Tibial artery (tissue), 4 donors: ENCODE measurements around the gene SYNDIG1.

Source experiments
- DNase-seq, 2 donors: peaks; one replicate each; pipeline ENCODE4 v3.0.0-alpha.2; 2019
- H3K27ac ChIP-seq, 2 donors: fragments of 200-600 bp; sonication (generic) in 1 of 2; 1 replicate in 1 of 2; 2 replicates in 1 of 2; pipeline ENCODE4 v1.5.1; 2018 to 2019; ENCODE audit warnings: mild to moderate bottlenecking in 1 of 2
- H3K27me3 ChIP-seq, 2 donors: fragments of 200-600 bp; sonication (generic) in 1 of 2; one replicate each; pipeline versions ENCODE4 v1.5.1 to v1.6.0; 2016 to 2019
- H3K36me3 ChIP-seq, 3 donors: fragments of 200-600 bp; sonication (generic) in 2 of 3; one replicate each; pipeline ENCODE4 v1.5.1; 2016 to 2019; ENCODE audit warnings: mild to moderate bottlenecking in 2 of 3
- H3K4me1 ChIP-seq, 4 donors: fragments of 200-600 bp; sonication (generic) in 2 of 4; 1 replicate in 3 of 4; 2 replicates in 1 of 4; pipeline ENCODE4 v1.5.1; 2016 to 2019
- H3K4me3 ChIP-seq, 2 donors: fragments of 200-600 bp; sonication (generic) in 1 of 2; 1 replicate in 1 of 2; 2 replicates in 1 of 2; pipeline ENCODE4 v1.5.1; 2018 to 2019; ENCODE audit warnings: mild to moderate bottlenecking in 2 of 2
- H3K9me3 ChIP-seq, 3 donors: fragments of 200-600 bp; sonication (generic) in 1 of 3; one replicate each; pipeline ENCODE4 v1.5.1; 2016 to 2019
- intact Hi-C: fragments of 100-400 bp; cut with DNase I; formaldehyde crosslinking; loops from one replicate; pipeline ENCODE4 v1.15.0; 2023; ENCODE audit warnings: low total_unique reads
- TF ChIP-seq, protein P1 (sequence below), 2 experiments: fragments of 200-600 bp in 1 of 2; fragments of 450-650 bp in 1 of 2; IDR thresholded peaks; one replicate each; pipeline ENCODE4 v1.5.1; 2017 to 2019; ENCODE audit warnings: antibody characterized with exemption in 2 of 2, mild to moderate bottlenecking in 1 of 2, moderate library complexity in 1 of 2

Gene SYNDIG1

DNA sequence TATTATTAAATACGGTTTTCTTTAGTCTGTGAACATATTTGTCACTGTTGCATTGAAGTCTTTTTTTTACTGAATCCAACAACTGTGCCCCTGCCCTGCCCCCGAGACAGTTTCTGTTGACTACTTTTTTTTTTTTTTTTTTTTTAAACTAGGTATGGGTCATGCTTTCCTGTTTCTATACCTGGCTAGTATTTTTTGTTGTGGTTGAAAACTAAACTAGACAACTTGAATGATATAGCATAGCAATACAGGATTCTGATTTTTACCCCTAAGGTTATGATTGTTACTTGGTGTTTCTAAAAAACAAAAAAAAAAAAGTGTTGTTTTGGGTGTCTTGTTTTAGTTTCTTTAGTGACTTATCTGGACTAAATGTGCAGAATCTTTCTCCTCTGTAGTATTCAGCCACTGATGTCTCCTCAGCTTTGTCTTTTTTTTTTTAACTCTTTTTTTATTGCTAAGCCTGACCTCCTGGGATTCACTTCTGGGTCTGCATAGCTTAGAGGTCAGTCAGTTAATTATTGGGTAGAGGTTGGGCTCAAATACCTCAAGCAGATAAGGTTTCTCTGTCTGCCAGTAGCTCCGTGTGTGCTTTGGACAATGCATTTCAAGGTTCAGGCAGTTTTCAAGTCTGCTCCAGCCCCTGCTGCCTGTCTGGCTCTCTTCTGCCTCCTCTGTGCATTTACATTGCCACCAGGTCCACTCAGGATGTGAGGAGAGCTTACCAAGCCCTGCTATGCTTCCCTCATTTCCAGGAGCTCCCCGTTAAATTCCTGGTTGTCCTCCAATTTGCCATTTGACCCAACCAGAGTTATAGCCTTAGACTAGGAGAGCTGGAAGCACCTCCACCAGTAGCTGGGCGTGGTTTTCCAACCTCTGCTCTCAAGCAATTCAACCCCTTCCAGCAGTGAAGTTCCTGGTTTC lies 91.4 kb downstream of the SYNDIG1 start:
- H3K36me3 ChIP-seq = no peaks in the 10 kb centered on the region
- intact Hi-C loops = no loop called here
- TF ChIP-seq, protein P1, sequence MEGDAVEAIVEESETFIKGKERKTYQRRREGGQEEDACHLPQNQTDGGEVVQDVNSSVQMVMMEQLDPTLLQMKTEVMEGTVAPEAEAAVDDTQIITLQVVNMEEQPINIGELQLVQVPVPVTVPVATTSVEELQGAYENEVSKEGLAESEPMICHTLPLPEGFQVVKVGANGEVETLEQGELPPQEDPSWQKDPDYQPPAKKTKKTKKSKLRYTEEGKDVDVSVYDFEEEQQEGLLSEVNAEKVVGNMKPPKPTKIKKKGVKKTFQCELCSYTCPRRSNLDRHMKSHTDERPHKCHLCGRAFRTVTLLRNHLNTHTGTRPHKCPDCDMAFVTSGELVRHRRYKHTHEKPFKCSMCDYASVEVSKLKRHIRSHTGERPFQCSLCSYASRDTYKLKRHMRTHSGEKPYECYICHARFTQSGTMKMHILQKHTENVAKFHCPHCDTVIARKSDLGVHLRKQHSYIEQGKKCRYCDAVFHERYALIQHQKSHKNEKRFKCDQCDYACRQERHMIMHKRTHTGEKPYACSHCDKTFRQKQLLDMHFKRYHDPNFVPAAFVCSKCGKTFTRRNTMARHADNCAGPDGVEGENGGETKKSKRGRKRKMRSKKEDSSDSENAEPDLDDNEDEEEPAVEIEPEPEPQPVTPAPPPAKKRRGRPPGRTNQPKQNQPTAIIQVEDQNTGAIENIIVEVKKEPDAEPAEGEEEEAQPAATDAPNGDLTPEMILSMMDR (IDR thresholded peaks at IDR 0.05) = no peak
- no peaks in the 10 kb centered on the region for H3K9me3 ChIP-seq
- H3K4me1 ChIP-seq = no peaks in the 10 kb centered on the region
- no peak overlapping the region for H3K4me3 ChIP-seq
- no peak for DNase-seq
- no peak overlapping the region for H3K27ac ChIP-seq
- no peaks in the 10 kb centered on the region for H3K27me3 ChIP-seq

DNA sequence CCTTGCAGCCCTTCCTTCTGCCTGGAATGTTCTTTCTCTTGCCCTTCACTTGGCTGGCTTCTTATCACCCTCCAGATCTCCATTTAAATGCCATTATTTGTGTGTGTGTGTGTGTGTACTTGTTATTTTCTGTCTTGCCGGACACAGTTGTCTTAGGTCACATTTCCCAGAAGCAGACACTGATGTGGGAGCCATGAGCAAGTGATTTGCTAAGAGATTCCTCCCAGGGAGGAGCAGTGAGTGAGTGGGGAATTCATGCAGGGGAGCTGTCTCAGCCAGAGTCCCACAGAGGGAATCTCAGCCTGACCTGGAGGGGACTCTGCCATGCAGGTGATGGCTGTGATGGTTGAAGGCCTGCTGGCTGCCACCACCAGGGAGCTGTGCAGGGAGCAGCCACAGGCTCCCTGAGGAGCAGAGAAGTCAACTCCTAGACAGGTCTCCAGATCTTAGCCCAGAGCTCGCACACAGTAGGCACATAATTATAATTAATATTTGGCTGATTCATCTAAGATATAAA lies 96.5 kb downstream of the SYNDIG1 start:
- TF ChIP-seq, protein P1 (IDR thresholded peaks at IDR 0.05) = no peak
- no peak for DNase-seq
- Histone ChIP-seq H3K36me3 (no peaks in the 10 kb centered on the region), H3K27ac (no peak overlapping the region), H3K9me3 (no peaks in the 10 kb centered on the region), H3K27me3 (no peaks in the 10 kb centered on the region), H3K4me3 (no peak overlapping the region), H3K4me1 (peaks cover 0 to 5% (median 0%) of the 10 kb centered on the region in 4 donors)
- intact Hi-C loops = no loop called here

DNA sequence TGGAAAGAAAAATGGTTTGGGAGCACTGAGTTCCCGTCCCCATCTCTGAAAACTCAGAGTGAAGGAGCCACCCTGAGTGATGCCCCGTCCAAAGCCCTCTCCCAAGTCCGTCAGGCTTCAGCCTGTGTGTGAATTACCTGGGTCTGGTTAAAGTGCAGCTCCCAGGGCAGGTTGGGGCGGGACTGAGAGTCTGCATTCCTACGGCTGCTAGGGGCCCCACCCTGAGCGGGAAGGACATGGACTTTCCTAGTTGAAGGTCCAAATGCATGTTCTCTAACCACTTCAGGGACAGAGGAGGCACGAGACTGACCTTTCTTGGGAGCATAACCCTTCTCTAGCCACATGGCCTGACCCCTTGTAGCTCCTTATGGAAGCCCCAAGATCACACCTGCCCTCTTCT lies 97.2 kb downstream of the SYNDIG1 start:
- TF ChIP-seq, protein P1 (IDR thresholded peaks at IDR 0.05) = no peak
- intact Hi-C loops = no loop called here

DNA sequence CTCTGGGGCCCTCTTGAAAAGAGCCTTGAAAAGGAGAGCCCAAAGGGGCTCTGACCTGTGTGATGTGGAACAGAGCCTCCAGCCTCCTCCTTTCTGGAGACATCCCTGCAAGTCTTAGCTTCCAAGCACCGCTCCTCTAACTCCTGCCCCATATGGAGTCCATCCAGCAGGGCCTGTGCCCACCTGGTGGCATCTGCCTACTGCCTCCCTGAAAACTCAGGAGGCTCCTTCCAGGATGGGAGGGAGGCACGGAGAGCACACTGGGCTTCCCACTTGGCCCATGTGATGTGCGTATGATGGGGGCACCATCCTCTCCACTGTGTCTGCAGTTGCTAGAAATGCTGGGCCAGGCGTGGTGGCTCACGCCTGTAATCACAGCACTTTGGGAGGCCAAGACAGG lies 98.1 kb downstream of the SYNDIG1 start:
- H3K4me3 ChIP-seq = no peak overlapping the region
- TF ChIP-seq, protein P1 (IDR thresholded peaks at IDR 0.05) = no peak
- DNase-seq = no peak
- H3K9me3 ChIP-seq = no peaks in the 10 kb centered on the region
- intact Hi-C loops = no loop called here
- H3K27ac ChIP-seq = no peak overlapping the region
- no peaks in the 10 kb centered on the region for H3K36me3 ChIP-seq
- peaks cover 0 to 8% (median 0%) of the 10 kb centered on the region in 4 donors for H3K4me1 ChIP-seq
- no peaks in the 10 kb centered on the region for H3K27me3 ChIP-seq

More for the DNA sequence above, 97.2 kb downstream of the SYNDIG1 start:
- Histone ChIP-seq H3K4me3 (no peak overlapping the region), H3K36me3 (no peaks in the 10 kb centered on the region), H3K4me1 (peaks cover 0 to 8% (median 0%) of the 10 kb centered on the region in 4 donors), H3K27ac (no peak overlapping the region), H3K27me3 (no peaks in the 10 kb centered on the region), H3K9me3 (no peaks in the 10 kb centered on the region)
- no peak for DNase-seq

DNA sequence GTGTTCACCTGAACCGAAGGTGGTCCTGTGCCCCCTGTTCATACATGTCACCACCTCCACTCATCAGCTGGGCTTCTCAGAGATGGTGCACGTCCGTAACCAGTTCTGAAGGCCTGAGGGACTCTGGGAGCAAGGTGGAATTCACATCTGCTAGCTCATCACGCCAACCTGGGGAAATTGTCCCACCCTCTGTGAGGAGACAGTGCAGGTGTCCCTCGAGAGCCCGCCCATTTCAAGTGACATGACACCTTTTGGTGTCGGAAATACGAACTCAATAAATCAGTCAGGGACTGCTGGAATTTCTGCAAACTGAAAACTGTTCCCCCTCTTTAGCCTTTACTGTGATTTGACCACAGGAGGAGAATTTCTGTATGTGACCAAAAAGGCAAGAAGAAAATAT lies 99.4 kb downstream of the SYNDIG1 start:
- Histone ChIP-seq H3K36me3 (no peaks in the 10 kb centered on the region), H3K27ac (no peak overlapping the region), H3K27me3 (no peaks in the 10 kb centered on the region), H3K4me3 (no peak overlapping the region), H3K9me3 (no peaks in the 10 kb centered on the region), H3K4me1 (peaks cover 0 to 8% (median 0%) of the 10 kb centered on the region in 4 donors)
- intact Hi-C loops = no loop called here
- no peak for DNase-seq
- TF ChIP-seq, protein P1 (IDR thresholded peaks at IDR 0.05) = no peak
